A673 (cell line): Measurements from ENCODE around the gene HDAC10. TPM values are rescaled to one million over a fixed set of nuclear protein-coding genes. Genes with fewer than 3 reads are reported as not detected.

Experiments used
- BruUV-seq: library from RNA; stranded (reverse); fragments of 400-500 nt; replicated peaks from 2 replicates; lab custom pipeline; 2021; lab: Mats Ljungman, UMichigan
- CTCF ChIA-PET: fragments of 300-600 bp; sonication (Branson Sonifier 250); formaldehyde crosslinking; loops from one replicate; lab custom pipeline; 2022; ENCODE audit warnings: antibody characterized with exemption; lab: Charles Lee
- POLR2A ChIA-PET: fragments of 300-600 bp; sonication (Branson Sonifier 250); formaldehyde crosslinking; loops from one replicate; lab custom pipeline; 2022; ENCODE audit warnings: antibody characterized with exemption; ENCODE audit not compliant: low non-redundant PET; lab: Charles Lee
- DNase-seq: peaks from one replicate; pipeline ENCODE4 v3.0.0-alpha.2; 2015; ENCODE audit warnings: low spot score
- H3K27ac ChIP-seq: fragments of 200-600 bp; sonication (generic); 2 replicates; pipeline ENCODE4 v1.5.1; 2016; ENCODE audit warnings: mixed run types, low read depth, mild to moderate bottlenecking, mixed read lengths, antibody characterized with exemption, low read length; ENCODE audit not compliant: poor library complexity, severe bottlenecking
- H3K27me3 ChIP-seq: fragments of 200-600 bp; sonication (generic); replicated peaks from 2 replicates; pipeline ENCODE4 v1.6.1; 2017; ENCODE audit warnings: mixed run types, low read depth, mild to moderate bottlenecking, mixed read lengths, antibody characterized with exemption, low read length; ENCODE audit not compliant: insufficient read depth, poor library complexity
- H3K36me3 ChIP-seq: fragments of 200-600 bp; sonication (generic); 2 replicates; pipeline ENCODE4 v1.6.1; 2016; ENCODE audit warnings: mixed run types, mild to moderate bottlenecking, mixed read lengths, antibody characterized with exemption, low read length; ENCODE audit not compliant: insufficient read depth, poor library complexity, severe bottlenecking
- H3K4me1 ChIP-seq: fragments of 200-600 bp; sonication (generic); 2 replicates; pipeline ENCODE4 v1.6.1; 2017; ENCODE audit warnings: mixed run types, mild to moderate bottlenecking, mixed read lengths, antibody characterized with exemption, low read length; ENCODE audit not compliant: insufficient read depth, poor library complexity, severe bottlenecking
- H3K4me3 ChIP-seq: fragments of 200-600 bp; sonication (generic); 2 replicates; pipeline ENCODE4 v1.5.1; 2016; ENCODE audit warnings: low read depth, mixed run types, mild to moderate bottlenecking, mixed read lengths, low read length; ENCODE audit not compliant: poor library complexity, severe bottlenecking
- H3K9me3 ChIP-seq: fragments of 200-600 bp; sonication (generic); 2 replicates; pipeline ENCODE4 v1.6.1; 2016; ENCODE audit warnings: mixed run types, low read depth, mild to moderate bottlenecking, mixed read lengths, antibody characterized with exemption, low read length; ENCODE audit not compliant: poor library complexity, severe bottlenecking
- CTCF ChIP-seq: fragments of 300-800, 200-600 bp; sonication (generic); conservative IDR thresholded peaks from 2 replicates; pipeline ENCODE4 v1.5.1; 2017; ENCODE audit warnings: low read depth, mild to moderate bottlenecking, antibody characterized with exemption, low read length, moderate library complexity, mixed read lengths
- EZH2 ChIP-seq: fragments of 200-600 bp; sonication (generic); IDR thresholded peaks from 2 replicates; pipeline ENCODE4 v1.6.1; 2017; ENCODE audit warnings: borderline replicate concordance, low read depth, mild to moderate bottlenecking, mixed read lengths, antibody characterized with exemption, low read length; ENCODE audit not compliant: poor library complexity, severe bottlenecking
- intact Hi-C: fragments of 100-400 bp; cut with micrococcal nuclease; formaldehyde crosslinking; loops from one replicate; pipeline ENCODE4 v1.10.0; 2022; ENCODE audit not compliant: unreplicated experiment
- total RNA-seq: library from RNA; stranded (reverse); gene quantifications from 2 replicates; pipeline ENCODE4 v1.2.3, GENCODE V29; 2021

The HDAC10 gene
- total RNA-seq, 1 experiment from 2014 or later = 38.6 TPM

DNA sequence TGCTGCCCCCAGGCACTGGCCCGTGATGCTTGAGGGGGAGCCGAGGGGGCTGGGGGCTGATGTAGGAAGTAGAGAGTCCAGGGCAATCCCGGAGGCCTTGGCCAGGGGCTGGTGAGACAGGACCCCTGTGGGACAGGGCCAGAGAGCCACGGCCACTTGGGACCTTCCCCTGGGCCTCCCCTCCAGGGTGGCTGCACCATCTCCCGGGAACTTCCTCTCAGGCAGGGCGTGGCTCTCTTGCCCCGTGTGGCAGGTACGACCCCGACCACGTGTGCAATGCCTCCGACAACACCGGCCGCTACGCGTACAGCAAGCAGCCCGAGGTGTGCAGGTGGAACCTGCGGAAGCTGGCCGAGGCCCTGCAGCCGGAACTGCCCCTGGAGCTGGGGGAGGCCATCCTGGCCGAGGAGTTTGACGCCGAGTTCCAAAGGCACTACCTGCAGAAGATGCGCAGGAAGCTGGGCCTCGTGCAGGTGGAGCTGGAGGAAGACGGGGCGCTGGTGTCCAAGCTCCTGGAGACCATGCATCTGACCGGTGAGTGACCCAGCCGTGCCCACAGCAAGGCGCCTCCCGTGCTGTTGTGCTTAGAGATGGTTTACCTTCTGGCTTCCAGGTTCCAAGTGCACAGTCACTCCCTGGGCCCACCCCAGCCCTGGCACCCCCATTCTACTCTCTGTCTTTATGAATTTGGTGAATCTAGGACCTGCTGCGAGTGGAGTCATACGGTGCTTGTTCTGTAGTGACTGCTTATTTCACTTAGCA is 40.5 kb downstream of the HDAC10 start:
- POLR2A ChIA-PET = no interaction called here
- peaks cover 40% of the 10 kb centered on the region for H3K36me3 ChIP-seq
- H3K9me3 ChIP-seq = no peaks in the 10 kb centered on the region
- BruUV-seq = no TSS peak
- TF ChIP-seq EZH2 = no peak
- no peak for TF ChIP-seq CTCF
- no peak overlapping the region for H3K27ac ChIP-seq
- CTCF ChIA-PET = no interaction called here
- H3K4me1 ChIP-seq = no peaks in the 10 kb centered on the region
- no peak overlapping the region for H3K4me3 ChIP-seq
- H3K27me3 ChIP-seq = no peaks in the 10 kb centered on the region
- DNase-seq = no peak
- intact Hi-C loops = loop anchor here (1.0 kb wide), 1 partner anchor 61 kb away; no protein-coding TSS in a partner anchor

DNA sequence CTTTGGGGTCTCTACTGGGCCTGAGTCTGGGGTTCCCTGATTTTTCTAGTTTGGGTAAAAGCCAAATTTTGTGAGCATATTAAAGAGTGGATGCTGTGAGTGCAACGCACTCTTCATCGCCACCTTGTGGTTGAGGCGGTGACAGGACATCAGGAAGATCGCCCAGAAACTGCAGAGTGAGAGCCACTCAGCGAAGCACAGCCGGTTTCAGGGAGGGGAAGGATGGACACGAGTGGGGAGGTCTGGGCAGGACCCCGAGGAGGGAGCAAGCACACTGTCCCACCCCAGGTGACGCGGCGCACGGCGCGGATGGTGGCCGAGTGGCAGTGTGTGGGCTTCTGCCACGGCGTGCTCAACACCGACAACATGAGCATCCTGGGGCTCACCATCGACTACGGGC is 41.2 kb downstream of the HDAC10 start:
- Histone ChIP-seq H3K4me1 (no peaks in the 10 kb centered on the region), H3K4me3 (no peak overlapping the region), H3K36me3 (peaks cover 37% of the 10 kb centered on the region), H3K9me3 (no peaks in the 10 kb centered on the region), H3K27ac (no peak overlapping the region), H3K27me3 (no peaks in the 10 kb centered on the region)
- intact Hi-C loops = loop anchor here (1.0 to 5.0 kb wide), 3 partner anchors 61 to 278 kb away; no protein-coding TSS in a partner anchor
- TF ChIP-seq EZH2 (no peak), CTCF (peak; percentile 92)
- BruUV-seq = no TSS peak
- peak; percentile 77 for DNase-seq
- ChIA-PET POLR2A (no interaction called here), CTCF (no interaction called here)

DNA sequence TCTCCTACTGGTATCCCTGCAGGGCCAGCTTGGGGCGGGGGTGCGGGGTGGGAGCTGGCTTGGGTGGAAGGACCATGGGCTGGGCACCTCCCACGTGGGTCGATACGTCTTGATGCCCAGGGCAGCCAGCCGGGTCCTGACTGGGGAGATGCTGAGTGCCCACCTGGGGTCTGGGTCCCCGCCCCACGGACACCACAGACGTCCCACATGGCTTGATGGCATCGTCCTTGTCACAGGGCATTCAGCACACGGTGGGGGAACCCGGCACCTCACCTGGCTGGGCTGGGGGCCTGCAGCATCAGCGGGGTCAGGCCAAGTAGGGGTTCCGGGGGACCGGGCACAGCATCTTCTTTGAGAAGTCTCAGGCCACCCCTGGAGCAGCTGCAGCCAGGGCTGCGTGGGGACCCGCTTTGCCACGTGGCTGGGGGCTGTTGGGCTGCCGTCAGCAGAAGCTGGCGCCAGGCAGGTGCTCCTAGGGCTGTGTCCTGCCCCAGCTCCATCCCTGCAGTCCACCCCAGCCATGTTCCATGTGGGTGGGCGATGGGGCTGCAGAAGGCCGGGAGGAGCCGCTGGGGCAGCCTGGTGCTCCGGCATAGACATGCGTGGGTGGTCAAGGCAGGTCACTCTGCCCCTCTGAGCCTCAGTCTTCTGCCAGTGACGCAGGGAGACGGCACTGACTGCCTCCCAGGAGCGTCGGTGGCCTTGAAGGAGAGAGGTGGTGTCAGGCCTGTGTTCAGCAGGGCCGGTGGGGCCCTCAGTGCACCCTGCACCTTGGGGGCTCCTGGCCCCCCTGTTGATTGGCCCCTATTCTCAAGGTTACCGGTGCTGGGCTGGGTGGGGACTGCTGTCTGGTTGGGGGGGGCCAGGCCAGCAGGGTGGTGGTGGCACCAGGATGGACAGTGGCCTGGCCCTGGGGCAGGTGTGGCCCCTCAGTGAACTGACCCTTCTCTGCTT is 41.8 kb downstream of the HDAC10 start:
- no peaks in the 10 kb centered on the region for H3K27me3 ChIP-seq
- H3K9me3 ChIP-seq = no peaks in the 10 kb centered on the region
- intact Hi-C loops = loop anchor here (1.0 to 5.0 kb wide), 2 partner anchors 63 to 277 kb away; no protein-coding TSS in a partner anchor
- no peak overlapping the region for H3K27ac ChIP-seq
- H3K4me3 ChIP-seq = no peak overlapping the region
- no peak for DNase-seq
- no peak for TF ChIP-seq EZH2
- TF ChIP-seq CTCF = no peak
- CTCF ChIA-PET = no interaction called here
- no peaks in the 10 kb centered on the region for H3K4me1 ChIP-seq
- no TSS peak for BruUV-seq
- POLR2A ChIA-PET = interaction anchor here (0.7 kb wide), 1 partner anchor 65 kb away, joined by 6 read pairs; no protein-coding TSS in a partner anchor
- peaks cover 37% of the 10 kb centered on the region for H3K36me3 ChIP-seq
